CD8-positive, alpha-beta memory T cell (primary cell): Measurements from ENCODE around the gene TDO2. TPM values are rescaled to one million over a fixed set of nuclear protein-coding genes. Genes with fewer than 3 reads are reported as not detected.

Experiments used
- CTCF ChIA-PET: fragments of 350-600 bp; sonication (Branson Sonifier 250); formaldehyde crosslinking; loops from one replicate; lab custom pipeline; 2021; ENCODE audit warnings: antibody characterized with exemption; lab: Charles Lee
- POLR2A ChIA-PET: fragments of 350-600 bp; sonication (Branson Sonifier 250); formaldehyde crosslinking; loops from one replicate; lab custom pipeline; 2021; ENCODE audit warnings: antibody characterized with exemption; lab: Charles Lee
- DNase-seq, 5 donors: peaks; one replicate each; pipeline versions ENCODE4 v3.0.0 to v3.0.0-alpha.2; 2020 to 2022; ENCODE audit warnings: mixed read lengths in 1 of 5
- H3K27ac ChIP-seq: one replicate; pipeline ENCODE4 v1.7.0; 2013; ENCODE audit warnings: low read depth, mild to moderate bottlenecking, low read length, moderate library complexity
- H3K27me3 ChIP-seq: 2 replicates; pipeline ENCODE4 v1.7.0; 2013; ENCODE audit warnings: low read length, mild to moderate bottlenecking; ENCODE audit not compliant: insufficient read depth, poor library complexity, severe bottlenecking
- H3K36me3 ChIP-seq: 2 replicates; pipeline ENCODE4 v1.7.0; 2013; ENCODE audit warnings: mild to moderate bottlenecking, low read length, moderate library complexity; ENCODE audit not compliant: insufficient read depth
- H3K4me1 ChIP-seq: 2 replicates; pipeline ENCODE4 v1.7.0; 2013; ENCODE audit warnings: mild to moderate bottlenecking, low read length, moderate library complexity; ENCODE audit not compliant: insufficient read depth
- H3K4me3 ChIP-seq: 2 replicates; pipeline ENCODE4 v1.7.0; 2013; ENCODE audit warnings: mild to moderate bottlenecking, low read length
- H3K9me3 ChIP-seq: 2 replicates; pipeline ENCODE4 v1.7.0; 2013; ENCODE audit warnings: mild to moderate bottlenecking, low read length
- H3K27ac Mint-ChIP-seq, 8 donors: one replicate each; pipeline ENCODE4 v1.8.0; 2020 to 2021; ENCODE audit warnings: mixed read lengths in 8 of 8, mild to moderate bottlenecking in 6 of 8, inconsistent platforms in 3 of 8, moderate library complexity in 3 of 8
- H3K27me3 Mint-ChIP-seq, 2 donors: one replicate each; pipeline ENCODE4 v1.8.0; 2020 to 2021; ENCODE audit warnings: mixed read lengths in 2 of 2, mild to moderate bottlenecking in 1 of 2, moderate library complexity in 1 of 2
- H3K36me3 Mint-ChIP-seq, 3 donors: one replicate each; pipeline ENCODE4 v1.8.0; 2020 to 2021; ENCODE audit warnings: mixed read lengths in 3 of 3, inconsistent platforms in 1 of 3, mild to moderate bottlenecking in 1 of 3
- H3K4me1 Mint-ChIP-seq, 3 donors: one replicate each; pipeline ENCODE4 v1.8.0; 2020 to 2021; ENCODE audit warnings: mixed read lengths in 3 of 3, inconsistent platforms in 1 of 3, mild to moderate bottlenecking in 1 of 3
- H3K4me3 Mint-ChIP-seq, 7 donors: one replicate each; pipeline ENCODE4 v1.8.0; 2020 to 2021; ENCODE audit warnings: mixed read lengths in 7 of 7, mild to moderate bottlenecking in 6 of 7, moderate library complexity in 4 of 7, inconsistent platforms in 2 of 7
- H3K9me3 Mint-ChIP-seq, 5 donors: one replicate each; pipeline ENCODE4 v1.8.0; 2020 to 2022; ENCODE audit warnings: mixed read lengths in 5 of 5, mild to moderate bottlenecking in 3 of 5, moderate library complexity in 2 of 5, inconsistent platforms in 1 of 5
- polyA plus RNA-seq: library from polyadenylated mRNA; unstranded; fragments of 300-500 nt; fragmentation: Illumina TruSeq; gene quantifications from one replicate; pipeline ENCODE4 v1.2.3, GENCODE V29; 2021
- total RNA-seq, 2 experiments: library from RNA; stranded (reverse); gene quantifications; one replicate each; pipeline ENCODE4 v1.2.3, GENCODE V29; 2021

Gene TDO2
- total and polyA plus RNA-seq, 3 experiments from 2014 or later = not detected

GRCh38 chr4:155959417-155959816 lies 55.9 kb downstream of the TDO2 start:
- ChIA-PET POLR2A (no interaction called here), CTCF (no interaction called here)
- H3K27me3 ChIP-seq = no peaks in the 10 kb centered on the region
- H3K4me3 ChIP-seq = no peak overlapping the region
- Mint-ChIP-seq H3K36me3 (no peaks in the 10 kb centered on the region), H3K27ac (no peak overlapping the region), H3K27me3 (peaks cover 5 to 24% of the 10 kb centered on the region in 2 donors), H3K9me3 (no peaks in the 10 kb centered on the region), H3K4me1 (peaks cover 8 to 10% (median 9%) of the 10 kb centered on the region in 3 donors), H3K4me3 (no peak overlapping the region)
- H3K9me3 ChIP-seq = no peaks in the 10 kb centered on the region
- H3K27ac ChIP-seq = no peak overlapping the region
- peak in 1 of 5 donors; percentile 45 for DNase-seq
- no peaks in the 10 kb centered on the region for H3K36me3 ChIP-seq
- peaks cover under 1% of the 10 kb centered on the region for H3K4me1 ChIP-seq

- no peaks in the 10 kb centered on the region for H3K4me1 ChIP-seq
- no peaks in the 10 kb centered on the region for H3K9me3 Mint-ChIP-seq
- no peak for DNase-seq
- no peaks in the 10 kb centered on the region for H3K9me3 ChIP-seq
- no peaks in the 10 kb centered on the region for H3K36me3 ChIP-seq
- H3K27ac Mint-ChIP-seq = no peak overlapping the region
- H3K4me3 Mint-ChIP-seq = no peak overlapping the region
- H3K27me3 ChIP-seq = no peaks in the 10 kb centered on the region
- no peaks in the 10 kb centered on the region for H3K36me3 Mint-ChIP-seq
- H3K27me3 Mint-ChIP-seq = peaks cover 5 to 24% of the 10 kb centered on the region in 2 donors
- H3K4me3 ChIP-seq = no peak overlapping the region
- H3K4me1 Mint-ChIP-seq = peaks cover 9 to 11% (median 10%) of the 10 kb centered on the region in 3 donors
- H3K27ac ChIP-seq = no peak overlapping the region
- ChIA-PET POLR2A (no interaction called here), CTCF (no interaction called here)
Measured at GRCh38 chr4:155960522-155960921, 57.0 kb downstream of the TDO2 start.

- no peak overlapping the region for H3K4me3 ChIP-seq
- no peak for DNase-seq
- H3K27me3 ChIP-seq = no peaks in the 10 kb centered on the region
- H3K4me1 ChIP-seq = no peaks in the 10 kb centered on the region
- no peaks in the 10 kb centered on the region for H3K36me3 ChIP-seq
- Mint-ChIP-seq H3K27me3 (peaks cover 5 to 24% of the 10 kb centered on the region in 2 donors), H3K27ac (no peak overlapping the region), H3K4me1 (peaks cover 9 to 11% (median 10%) of the 10 kb centered on the region in 3 donors), H3K4me3 (no peak overlapping the region), H3K36me3 (no peaks in the 10 kb centered on the region), H3K9me3 (no peaks in the 10 kb centered on the region)
- ChIA-PET CTCF (no interaction called here), POLR2A (no interaction called here)
- H3K9me3 ChIP-seq = no peaks in the 10 kb centered on the region
- no peak overlapping the region for H3K27ac ChIP-seq
Measured at GRCh38 chr4:155961575-155961974, 58.1 kb downstream of the TDO2 start.

GRCh38 chr4:155962767-155963166 lies 59.3 kb downstream of the TDO2 start:
- H3K4me1 Mint-ChIP-seq = peaks cover 9 to 11% (median 10%) of the 10 kb centered on the region in 3 donors
- Histone ChIP-seq H3K4me3 (no peak overlapping the region), H3K4me1 (no peaks in the 10 kb centered on the region), H3K36me3 (no peaks in the 10 kb centered on the region), H3K9me3 (no peaks in the 10 kb centered on the region), H3K27ac (no peak overlapping the region), H3K27me3 (no peaks in the 10 kb centered on the region)
- DNase-seq = no peak
- CTCF ChIA-PET = no interaction called here
- no peak overlapping the region for H3K27ac Mint-ChIP-seq
- no peaks in the 10 kb centered on the region for H3K9me3 Mint-ChIP-seq
- POLR2A ChIA-PET = no interaction called here
- no peaks in the 10 kb centered on the region for H3K36me3 Mint-ChIP-seq
- H3K4me3 Mint-ChIP-seq = no peak overlapping the region
- peaks cover 2 to 18% of the 10 kb centered on the region in 2 donors for H3K27me3 Mint-ChIP-seq

- Mint-ChIP-seq H3K4me1 (peaks cover 9 to 11% (median 10%) of the 10 kb centered on the region in 3 donors), H3K4me3 (no peak overlapping the region), H3K27me3 (peaks cover 2 to 7% of the 10 kb centered on the region in 2 donors), H3K9me3 (no peaks in the 10 kb centered on the region), H3K36me3 (no peaks in the 10 kb centered on the region), H3K27ac (no peak overlapping the region)
- no peak overlapping the region for H3K27ac ChIP-seq
- no peak for DNase-seq
- H3K27me3 ChIP-seq = no peaks in the 10 kb centered on the region
- CTCF ChIA-PET = no interaction called here
- no peaks in the 10 kb centered on the region for H3K36me3 ChIP-seq
- H3K4me3 ChIP-seq = no peak overlapping the region
- POLR2A ChIA-PET = no interaction called here
- no peaks in the 10 kb centered on the region for H3K9me3 ChIP-seq
- no peaks in the 10 kb centered on the region for H3K4me1 ChIP-seq
Measured at GRCh38 chr4:155964016-155964891, 60.8 kb downstream of the TDO2 start.

GRCh38 chr4:155966171-155966570 lies 62.7 kb downstream of the TDO2 start:
- peaks cover 9 to 11% (median 10%) of the 10 kb centered on the region in 3 donors for H3K4me1 Mint-ChIP-seq
- H3K27ac Mint-ChIP-seq = peak overlapping the region in 1 of 8 donors; percentile 5
- no peaks in the 10 kb centered on the region for H3K36me3 ChIP-seq
- no peak for DNase-seq
- ChIA-PET CTCF (interaction anchor here (1.6 kb wide), 1 partner anchor 13 kb away, joined by 3 read pairs; the partner anchor contains the start of gene CTSO), POLR2A (no interaction called here)
- H3K4me3 ChIP-seq = no peak overlapping the region
- no peaks in the 10 kb centered on the region for H3K9me3 ChIP-seq
- H3K36me3 Mint-ChIP-seq = no peaks in the 10 kb centered on the region
- no peak overlapping the region for H3K4me3 Mint-ChIP-seq
- no peak overlapping the region for H3K27ac ChIP-seq
- no peaks in the 10 kb centered on the region for H3K9me3 Mint-ChIP-seq
- peaks cover 4% of the 10 kb centered on the region in 2 donors for H3K27me3 Mint-ChIP-seq
- no peaks in the 10 kb centered on the region for H3K4me1 ChIP-seq
- no peaks in the 10 kb centered on the region for H3K27me3 ChIP-seq

GRCh38 chr4:155966731-155967395 lies 63.4 kb downstream of the TDO2 start:
- Mint-ChIP-seq H3K36me3 (no peaks in the 10 kb centered on the region), H3K27me3 (peaks cover 4 to 7% of the 10 kb centered on the region in 2 donors), H3K4me3 (no peak overlapping the region), H3K27ac (no peak overlapping the region), H3K4me1 (peaks cover 9 to 11% (median 10%) of the 10 kb centered on the region in 3 donors), H3K9me3 (no peaks in the 10 kb centered on the region)
- H3K9me3 ChIP-seq = no peaks in the 10 kb centered on the region
- CTCF ChIA-PET = interaction anchor here (1.6 kb wide), 1 partner anchor 13 kb away, joined by 3 read pairs; the partner anchor contains the start of gene CTSO
- no peaks in the 10 kb centered on the region for H3K36me3 ChIP-seq
- POLR2A ChIA-PET = no interaction called here
- H3K27ac ChIP-seq = no peak overlapping the region
- no peaks in the 10 kb centered on the region for H3K27me3 ChIP-seq
- no peak for DNase-seq
- no peaks in the 10 kb centered on the region for H3K4me1 ChIP-seq
- H3K4me3 ChIP-seq = no peak overlapping the region
